ENCODE data around the gene C22orf23. TPM values are rescaled to one million over a fixed set of nuclear protein-coding genes. Genes with fewer than 3 reads are reported as not detected.
A peak's percentile ranks its signal among the peaks of the same experiment; 100 is the strongest.

C22orf23 gene
- total and polyA plus RNA-seq, 2 of the 13 experiments (the other 11 are each of a cell fraction or from before 2014, with no cell fraction given), result 0.21 to 0.24 TPM

DNA sequence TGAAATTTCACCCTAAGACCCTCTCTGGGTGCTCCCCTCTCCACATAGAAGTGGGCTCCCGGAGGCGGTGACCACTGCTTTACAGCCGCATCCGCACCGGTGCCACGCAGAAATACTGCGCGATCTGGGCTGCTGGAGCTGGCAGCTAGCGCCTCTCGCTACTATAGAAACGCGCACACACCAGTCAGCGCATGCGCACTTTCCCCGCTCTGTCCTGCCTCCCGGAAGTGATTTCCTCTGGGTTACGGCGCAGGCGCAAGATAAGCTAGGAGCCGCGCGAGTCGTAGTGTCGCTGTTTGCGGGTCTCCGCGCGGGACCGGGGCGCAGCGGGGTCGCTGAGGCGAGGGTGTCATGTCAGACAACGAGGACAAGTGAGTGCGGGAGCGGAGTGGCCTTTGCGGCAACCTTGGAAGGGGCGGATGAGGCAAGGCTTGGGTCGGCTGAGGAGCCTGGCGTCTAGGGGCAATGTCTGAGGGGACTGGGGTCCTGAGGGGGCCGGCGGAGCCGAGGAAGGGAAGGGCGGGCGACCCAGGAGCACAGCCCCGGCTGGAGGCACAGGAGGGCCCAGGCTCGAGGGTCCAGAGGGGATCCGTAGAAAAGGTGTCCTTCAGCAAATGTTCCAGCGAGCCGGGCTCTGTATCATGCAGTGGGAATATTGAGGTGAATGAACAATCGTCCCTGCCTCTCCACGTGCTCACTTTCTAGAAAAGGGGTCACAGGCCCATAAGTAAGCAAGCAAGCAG lies at the start of gene C22orf23, which contains the start of gene POLR2F (continued):
- TF ChIP-seq, protein P1, sequence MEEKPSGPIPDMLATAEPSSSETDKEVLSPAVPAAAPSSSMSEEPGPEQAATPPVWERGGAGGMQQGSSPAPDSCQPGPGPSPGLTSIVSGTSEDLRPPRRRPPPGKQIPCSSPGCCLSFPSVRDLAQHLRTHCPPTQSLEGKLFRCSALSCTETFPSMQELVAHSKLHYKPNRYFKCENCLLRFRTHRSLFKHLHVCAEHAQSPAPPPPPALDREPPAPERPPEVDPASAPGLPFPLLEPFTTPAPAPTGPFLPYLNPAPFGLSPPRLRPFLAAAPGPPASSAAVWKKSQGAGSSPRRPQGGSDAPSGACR (CRISPR knock-in tag; IDR thresholded peaks at IDR 0.05), result no peak
- TF ChIP-seq FLYWCH1 (CRISPR knock-in tag; IDR thresholded peaks at IDR 0.05), result no peak
- TF ChIP-seq ZNF563 (CRISPR knock-in tag; IDR thresholded peaks at IDR 0.05), result peak; percentile 76; the same call in 1 of the 2 replicates
- peak; percentile 80 for TF ChIP-seq RBM39 (IDR thresholded peaks at IDR 0.05; ENCODE audit: low read depth, low read length, poor library complexity, severe bottlenecking)
- TF ChIP-seq, protein P2, sequence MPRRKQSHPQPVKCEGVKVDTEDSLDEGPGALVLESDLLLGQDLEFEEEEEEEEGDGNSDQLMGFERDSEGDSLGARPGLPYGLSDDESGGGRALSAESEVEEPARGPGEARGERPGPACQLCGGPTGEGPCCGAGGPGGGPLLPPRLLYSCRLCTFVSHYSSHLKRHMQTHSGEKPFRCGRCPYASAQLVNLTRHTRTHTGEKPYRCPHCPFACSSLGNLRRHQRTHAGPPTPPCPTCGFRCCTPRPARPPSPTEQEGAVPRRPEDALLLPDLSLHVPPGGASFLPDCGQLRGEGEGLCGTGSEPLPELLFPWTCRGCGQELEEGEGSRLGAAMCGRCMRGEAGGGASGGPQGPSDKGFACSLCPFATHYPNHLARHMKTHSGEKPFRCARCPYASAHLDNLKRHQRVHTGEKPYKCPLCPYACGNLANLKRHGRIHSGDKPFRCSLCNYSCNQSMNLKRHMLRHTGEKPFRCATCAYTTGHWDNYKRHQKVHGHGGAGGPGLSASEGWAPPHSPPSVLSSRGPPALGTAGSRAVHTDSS (CRISPR knock-in tag; conservative IDR thresholded peaks at IDR 0.05), result no peak
- TF ChIP-seq CBX2 (IDR thresholded peaks at IDR 0.05; ENCODE audit: low read depth, low read length), result no peak
- no peak for TF ChIP-seq CBX2 (CRISPR knock-in tag; IDR thresholded peaks at IDR 0.05; ENCODE audit: low read depth)
- no peak for TF ChIP-seq RBAK (CRISPR knock-in tag; IDR thresholded peaks at IDR 0.05)
- no peak for TF ChIP-seq STAG1 (CRISPR knock-in tag; IDR thresholded peaks at IDR 0.05)
- no peak for TF ChIP-seq SOX6 (IDR thresholded peaks at IDR 0.05)
- TF ChIP-seq SOX6 (CRISPR knock-in tag; IDR thresholded peaks at IDR 0.05), result peak; percentile 45; the same call in 1 of the 2 replicates
- peak; percentile 35; the same call in 1 of the 2 replicates for TF ChIP-seq ARID2 (CRISPR knock-in tag; IDR thresholded peaks at IDR 0.05; ENCODE audit: borderline replicate concordance)
- no peak for TF ChIP-seq ZNF670 (CRISPR knock-in tag; IDR thresholded peaks at IDR 0.05; ENCODE audit: borderline replicate concordance)
- no peak for TF ChIP-seq SMYD3 (CRISPR knock-in tag; IDR thresholded peaks at IDR 0.05)
- TF ChIP-seq GABPA (IDR thresholded peaks at IDR 0.05; ENCODE audit: low read depth, low read length), result peak; percentile 68
- TF ChIP-seq GABPA (CRISPR knock-in tag; IDR thresholded peaks at IDR 0.05; ENCODE audit: low read depth), result peak; percentile 95
- TF ChIP-seq ZNF234 (CRISPR knock-in tag; conservative IDR thresholded peaks at IDR 0.05), result 0 out of 2 replicates have a peak, but pooled peaks have one; percentile 64
- TF ChIP-seq, protein P3, sequence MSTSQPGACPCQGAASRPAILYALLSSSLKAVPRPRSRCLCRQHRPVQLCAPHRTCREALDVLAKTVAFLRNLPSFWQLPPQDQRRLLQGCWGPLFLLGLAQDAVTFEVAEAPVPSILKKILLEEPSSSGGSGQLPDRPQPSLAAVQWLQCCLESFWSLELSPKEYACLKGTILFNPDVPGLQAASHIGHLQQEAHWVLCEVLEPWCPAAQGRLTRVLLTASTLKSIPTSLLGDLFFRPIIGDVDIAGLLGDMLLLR (CRISPR knock-in tag; IDR thresholded peaks at IDR 0.05), result 0 out of 2 replicates have a peak, but pooled peaks have one; percentile 46
- TF ChIP-seq CENPT (CRISPR knock-in tag; IDR thresholded peaks at IDR 0.05; ENCODE audit: low read depth), result peak; percentile 43; the same call in 1 of the 2 replicates
- no peak for TF ChIP-seq ZSCAN12 (CRISPR knock-in tag; IDR thresholded peaks at IDR 0.05)
- TF ChIP-seq ZNF562 (CRISPR knock-in tag; IDR thresholded peaks at IDR 0.05; ENCODE audit: borderline replicate concordance), result no peak
- no peak for TF ChIP-seq CHCHD3 (CRISPR knock-in tag; IDR thresholded peaks at IDR 0.05)
- TF ChIP-seq, protein P4, sequence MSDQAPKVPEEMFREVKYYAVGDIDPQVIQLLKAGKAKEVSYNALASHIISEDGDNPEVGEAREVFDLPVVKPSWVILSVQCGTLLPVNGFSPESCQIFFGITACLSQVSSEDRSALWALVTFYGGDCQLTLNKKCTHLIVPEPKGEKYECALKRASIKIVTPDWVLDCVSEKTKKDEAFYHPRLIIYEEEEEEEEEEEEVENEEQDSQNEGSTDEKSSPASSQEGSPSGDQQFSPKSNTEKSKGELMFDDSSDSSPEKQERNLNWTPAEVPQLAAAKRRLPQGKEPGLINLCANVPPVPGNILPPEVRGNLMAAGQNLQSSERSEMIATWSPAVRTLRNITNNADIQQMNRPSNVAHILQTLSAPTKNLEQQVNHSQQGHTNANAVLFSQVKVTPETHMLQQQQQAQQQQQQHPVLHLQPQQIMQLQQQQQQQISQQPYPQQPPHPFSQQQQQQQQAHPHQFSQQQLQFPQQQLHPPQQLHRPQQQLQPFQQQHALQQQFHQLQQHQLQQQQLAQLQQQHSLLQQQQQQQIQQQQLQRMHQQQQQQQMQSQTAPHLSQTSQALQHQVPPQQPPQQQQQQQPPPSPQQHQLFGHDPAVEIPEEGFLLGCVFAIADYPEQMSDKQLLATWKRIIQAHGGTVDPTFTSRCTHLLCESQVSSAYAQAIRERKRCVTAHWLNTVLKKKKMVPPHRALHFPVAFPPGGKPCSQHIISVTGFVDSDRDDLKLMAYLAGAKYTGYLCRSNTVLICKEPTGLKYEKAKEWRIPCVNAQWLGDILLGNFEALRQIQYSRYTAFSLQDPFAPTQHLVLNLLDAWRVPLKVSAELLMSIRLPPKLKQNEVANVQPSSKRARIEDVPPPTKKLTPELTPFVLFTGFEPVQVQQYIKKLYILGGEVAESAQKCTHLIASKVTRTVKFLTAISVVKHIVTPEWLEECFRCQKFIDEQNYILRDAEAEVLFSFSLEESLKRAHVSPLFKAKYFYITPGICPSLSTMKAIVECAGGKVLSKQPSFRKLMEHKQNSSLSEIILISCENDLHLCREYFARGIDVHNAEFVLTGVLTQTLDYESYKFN (CRISPR knock-in tag; conservative IDR thresholded peaks at IDR 0.05), result no peak
- no peak; the same call in 1 of the 2 replicates for TF ChIP-seq ZNF256 (CRISPR knock-in tag; conservative IDR thresholded peaks at IDR 0.05)

Data from HepG2 (cell line).